ENCODE measurements around the gene MYRIP.

Gene MYRIP

DNA sequence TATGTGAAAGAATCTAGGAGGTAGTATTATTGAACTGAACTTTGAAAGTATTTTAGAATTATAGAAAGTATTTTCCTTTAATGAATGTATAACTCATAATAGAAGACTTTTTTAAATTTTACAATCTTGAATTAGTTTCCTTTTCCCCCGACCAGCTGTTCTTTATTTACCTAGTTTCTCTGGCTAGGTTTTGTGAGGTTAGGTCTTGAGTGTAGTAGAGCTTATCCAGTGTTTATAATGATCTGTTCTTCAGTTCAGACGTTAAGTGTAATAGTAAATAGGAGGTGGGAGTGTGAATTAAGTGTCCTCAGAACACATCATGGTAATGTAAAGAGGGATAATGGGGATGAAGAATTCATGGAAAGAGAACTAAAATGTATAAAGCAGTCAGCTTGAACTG is 93.8 kb downstream of the MYRIP start:
- Histone ChIP-seq H2AK5ac (ENCODE audit: low read length, severe bottlenecking) (no peak overlapping the region), H4K8ac (ENCODE audit: low read length) (no peak overlapping the region), H3K4me1 (ENCODE audit: control insufficient read depth, insufficient read depth, low read depth, low read length) (peaks cover 5% of the 10 kb centered on the region), H2AFZ (ENCODE audit: low read depth, low read length) (no peak overlapping the region), H3K4ac (ENCODE audit: low read depth in 1 of 2, low read length in 2 of 2) (no peak overlapping the region), H3K27ac (ENCODE audit: low read length, poor library complexity, severe bottlenecking) (no peak overlapping the region), H3K9ac (ENCODE audit: low read length) (no peak overlapping the region), H2BK15ac (ENCODE audit: low read depth, poor library complexity, severe bottlenecking) (no peak overlapping the region), H3K14ac (ENCODE audit: low read length in 2 of 2) (no peak overlapping the region), H3K9me3 (ENCODE audit: control insufficient read depth, low read length) (no peaks in the 10 kb centered on the region), H4K91ac (ENCODE audit: low read length) (no peak overlapping the region), H3K23ac (ENCODE audit: low read length in 2 of 2) (no peak overlapping the region), H3K79me1 (replicated peaks; ENCODE audit: low read length, poor library complexity, severe bottlenecking) (no peaks in the 10 kb centered on the region), H3K4me2 (ENCODE audit: low read length, poor library complexity, severe bottlenecking) (no peak overlapping the region), H2BK120ac (ENCODE audit: low read depth, low read length) (no peak overlapping the region), H3K4me3 (ENCODE audit: insufficient read depth in 1 of 2, low read depth in 1 of 2, low read length in 2 of 2) (no peak overlapping the region), H3K27me3 (ENCODE audit: control insufficient read depth in 1 of 2, insufficient read depth in 1 of 2, low read length in 2 of 2) (no peaks in the 10 kb centered on the region), H3K36me3 (ENCODE audit: control insufficient read depth in 1 of 2, insufficient read depth in 2 of 2, low read depth in 1 of 2, low read length in 2 of 2) (no peaks in the 10 kb centered on the region), H2BK12ac (ENCODE audit: low read length in 2 of 2) (no peak overlapping the region), H3K18ac (ENCODE audit: low read depth in 1 of 2, low read length in 2 of 2) (no peak overlapping the region), H2BK5ac (ENCODE audit: low read depth, low read length, poor library complexity, severe bottlenecking) (no peak overlapping the region)
- 58% methylated on average over 2 of the region's 2 CpGs for WGBS
- no peak for DNase-seq

DNA sequence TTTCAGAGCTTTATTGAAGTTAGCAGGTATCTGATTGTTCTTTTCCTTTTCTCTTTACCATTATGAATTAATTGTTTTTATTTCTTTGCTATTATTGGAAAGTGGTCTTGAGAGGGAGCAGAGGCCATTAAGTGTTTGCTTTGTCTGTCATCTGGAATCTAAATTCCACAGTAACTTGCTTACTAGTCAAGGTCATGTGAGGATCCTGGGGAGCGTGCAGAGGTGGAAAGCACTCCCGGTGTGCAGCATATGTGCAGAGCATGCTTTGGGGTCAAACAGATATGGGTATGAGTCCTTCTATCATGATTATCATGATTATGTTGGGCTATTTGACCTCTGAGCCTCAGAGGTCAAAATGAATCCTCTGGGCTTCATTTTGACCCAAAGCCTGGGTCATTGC is 96.4 kb downstream of the MYRIP start:
- Histone ChIP-seq H2AK5ac (ENCODE audit: low read length, severe bottlenecking) (no peak overlapping the region), H3K4me1 (ENCODE audit: control insufficient read depth, insufficient read depth, low read depth, low read length) (peaks cover 9% of the 10 kb centered on the region)
- WGBS = 77% methylated on average over 2 of the region's 2 CpGs

DNA sequence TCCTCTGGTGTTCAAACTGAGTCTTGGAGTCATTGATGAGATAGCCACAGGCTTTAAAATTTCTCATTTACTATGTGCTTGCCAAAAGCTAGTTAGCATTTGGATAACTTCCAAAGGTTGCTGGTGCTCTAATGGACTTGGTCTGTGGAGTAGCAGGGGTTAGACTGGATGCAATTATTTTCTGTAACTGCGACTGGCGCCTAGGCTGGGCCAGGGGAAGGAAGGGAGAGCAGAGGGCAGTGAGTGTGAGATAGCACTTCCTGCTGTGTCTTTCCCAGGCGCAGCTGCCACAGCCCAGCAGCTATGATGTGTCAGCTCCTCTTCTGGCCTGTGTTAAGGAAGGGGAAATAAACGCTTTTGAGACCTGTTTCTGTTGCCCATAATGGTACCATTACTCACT is 98.6 kb downstream of the MYRIP start:
- H3K36me3 ChIP-seq (ENCODE audit: control insufficient read depth in 1 of 2, insufficient read depth in 2 of 2, low read depth in 1 of 2, low read length in 2 of 2) = no peaks in the 10 kb centered on the region
- peaks cover 15% of the 10 kb centered on the region for H3K4me1 ChIP-seq (ENCODE audit: control insufficient read depth, insufficient read depth, low read depth, low read length)
- H3K14ac ChIP-seq (ENCODE audit: low read length in 2 of 2) = no peak overlapping the region
- H2BK120ac ChIP-seq (ENCODE audit: low read depth, low read length) = no peak overlapping the region
- no peak overlapping the region for H2AFZ ChIP-seq (ENCODE audit: low read depth, low read length)
- 37% methylated on average over 3 of the region's 4 CpGs for WGBS
- no peak overlapping the region for H3K9ac ChIP-seq (ENCODE audit: low read length)
- H3K27me3 ChIP-seq (ENCODE audit: control insufficient read depth in 1 of 2, insufficient read depth in 1 of 2, low read length in 2 of 2) = no peaks in the 10 kb centered on the region
- H4K91ac ChIP-seq (ENCODE audit: low read length) = no peak overlapping the region
- no peak for DNase-seq
- H3K9me3 ChIP-seq (ENCODE audit: control insufficient read depth, low read length) = no peaks in the 10 kb centered on the region
- no peak overlapping the region for H3K4me3 ChIP-seq (ENCODE audit: insufficient read depth in 1 of 2, low read depth in 1 of 2, low read length in 2 of 2)
- no peak overlapping the region for H3K23ac ChIP-seq (ENCODE audit: low read length in 2 of 2)
- H2BK12ac ChIP-seq (ENCODE audit: low read length in 2 of 2) = no peak overlapping the region
- no peak overlapping the region for H2AK5ac ChIP-seq (ENCODE audit: low read length, severe bottlenecking)
- no peak overlapping the region for H3K4ac ChIP-seq (ENCODE audit: low read depth in 1 of 2, low read length in 2 of 2)
- no peaks in the 10 kb centered on the region for H3K79me1 ChIP-seq (replicated peaks; ENCODE audit: low read length, poor library complexity, severe bottlenecking)
- H4K8ac ChIP-seq (ENCODE audit: low read length) = no peak overlapping the region
- H3K4me2 ChIP-seq (ENCODE audit: low read length, poor library complexity, severe bottlenecking) = no peak overlapping the region
- no peak overlapping the region for H3K27ac ChIP-seq (ENCODE audit: low read length, poor library complexity, severe bottlenecking)
- H2BK15ac ChIP-seq (ENCODE audit: low read depth, poor library complexity, severe bottlenecking) = no peak overlapping the region
- no peak overlapping the region for H2BK5ac ChIP-seq (ENCODE audit: low read depth, low read length, poor library complexity, severe bottlenecking)
- H3K18ac ChIP-seq (ENCODE audit: low read depth in 1 of 2, low read length in 2 of 2) = no peak overlapping the region

More for the DNA sequence above, 96.4 kb downstream of the MYRIP start:
- Histone ChIP-seq H2BK15ac (ENCODE audit: low read depth, poor library complexity, severe bottlenecking) (no peak overlapping the region), H3K27me3 (ENCODE audit: control insufficient read depth in 1 of 2, insufficient read depth in 1 of 2, low read length in 2 of 2) (no peaks in the 10 kb centered on the region), H2BK120ac (ENCODE audit: low read depth, low read length) (no peak overlapping the region), H3K27ac (ENCODE audit: low read length, poor library complexity, severe bottlenecking) (no peak overlapping the region), H3K79me1 (replicated peaks; ENCODE audit: low read length, poor library complexity, severe bottlenecking) (no peaks in the 10 kb centered on the region), H2AFZ (ENCODE audit: low read depth, low read length) (no peak overlapping the region), H3K23ac (ENCODE audit: low read length in 2 of 2) (no peak overlapping the region), H2BK12ac (ENCODE audit: low read length in 2 of 2) (no peak overlapping the region), H3K14ac (ENCODE audit: low read length in 2 of 2) (no peak overlapping the region), H3K4me2 (ENCODE audit: low read length, poor library complexity, severe bottlenecking) (no peak overlapping the region), H3K18ac (ENCODE audit: low read depth in 1 of 2, low read length in 2 of 2) (no peak overlapping the region), H2BK5ac (ENCODE audit: low read depth, low read length, poor library complexity, severe bottlenecking) (no peak overlapping the region), H3K4me3 (ENCODE audit: insufficient read depth in 1 of 2, low read depth in 1 of 2, low read length in 2 of 2) (no peak overlapping the region), H3K9me3 (ENCODE audit: control insufficient read depth, low read length) (no peaks in the 10 kb centered on the region), H3K36me3 (ENCODE audit: control insufficient read depth in 1 of 2, insufficient read depth in 2 of 2, low read depth in 1 of 2, low read length in 2 of 2) (no peaks in the 10 kb centered on the region), H3K4ac (ENCODE audit: low read depth in 1 of 2, low read length in 2 of 2) (no peak overlapping the region), H4K8ac (ENCODE audit: low read length) (no peak overlapping the region), H3K9ac (ENCODE audit: low read length) (no peak overlapping the region), H4K91ac (ENCODE audit: low read length) (no peak overlapping the region)
- no peak for DNase-seq

DNA sequence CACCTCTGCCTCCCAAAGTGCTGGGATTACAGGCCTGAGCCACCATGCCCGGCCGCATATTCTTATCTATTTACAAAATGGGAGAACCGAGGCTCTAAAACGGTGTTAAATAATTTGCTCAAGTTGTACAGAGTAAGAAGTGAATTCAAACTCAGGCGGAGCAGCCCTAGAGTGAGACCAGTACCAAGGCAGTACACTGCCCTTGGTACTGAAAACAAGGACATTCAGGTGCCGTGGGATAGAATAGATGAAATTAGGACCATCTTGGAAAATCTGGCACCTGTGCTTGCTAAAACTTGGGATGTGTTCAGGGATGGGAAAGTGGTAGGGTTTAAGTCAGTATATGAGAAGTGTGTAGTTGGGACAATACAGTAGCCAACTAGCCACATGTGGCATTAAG is 100.7 kb downstream of the MYRIP start:
- Histone ChIP-seq H3K4me2 (ENCODE audit: low read length, poor library complexity, severe bottlenecking) (no peak overlapping the region), H3K9ac (ENCODE audit: low read length) (no peak overlapping the region), H2BK120ac (ENCODE audit: low read depth, low read length) (no peak overlapping the region), H2BK12ac (ENCODE audit: low read length in 2 of 2) (no peak overlapping the region), H3K18ac (ENCODE audit: low read depth in 1 of 2, low read length in 2 of 2) (no peak overlapping the region), H2BK5ac (ENCODE audit: low read depth, low read length, poor library complexity, severe bottlenecking) (no peak overlapping the region), H3K4me3 (ENCODE audit: insufficient read depth in 1 of 2, low read depth in 1 of 2, low read length in 2 of 2) (no peak overlapping the region), H2BK15ac (ENCODE audit: low read depth, poor library complexity, severe bottlenecking) (no peak overlapping the region), H3K9me3 (ENCODE audit: control insufficient read depth, low read length) (no peaks in the 10 kb centered on the region), H3K23ac (ENCODE audit: low read length in 2 of 2) (no peak overlapping the region), H2AFZ (ENCODE audit: low read depth, low read length) (no peak overlapping the region), H2AK5ac (ENCODE audit: low read length, severe bottlenecking) (no peak overlapping the region), H4K8ac (ENCODE audit: low read length) (no peak overlapping the region), H3K27me3 (ENCODE audit: control insufficient read depth in 1 of 2, insufficient read depth in 1 of 2, low read length in 2 of 2) (no peaks in the 10 kb centered on the region), H3K14ac (ENCODE audit: low read length in 2 of 2) (no peak overlapping the region), H4K91ac (ENCODE audit: low read length) (no peak overlapping the region), H3K4ac (ENCODE audit: low read depth in 1 of 2, low read length in 2 of 2) (no peak overlapping the region), H3K79me1 (replicated peaks; ENCODE audit: low read length, poor library complexity, severe bottlenecking) (no peaks in the 10 kb centered on the region), H3K27ac (ENCODE audit: low read length, poor library complexity, severe bottlenecking) (peak overlapping the region; percentile 54), H3K4me1 (ENCODE audit: control insufficient read depth, insufficient read depth, low read depth, low read length) (peaks cover 15% of the 10 kb centered on the region), H3K36me3 (ENCODE audit: control insufficient read depth in 1 of 2, insufficient read depth in 2 of 2, low read depth in 1 of 2, low read length in 2 of 2) (no peaks in the 10 kb centered on the region)
- 87% methylated on average over 6 of the region's 6 CpGs for WGBS
- DNase-seq = no peak
